Pancreas (tissue), 10 donors: ENCODE measurements around the gene ENOPH1. TPM values are rescaled to one million over a fixed set of nuclear protein-coding genes. Genes with fewer than 3 reads are reported as not detected.
A peak's percentile ranks its signal among the peaks of the same experiment; 100 is the strongest.
"Not testable (repeated sequence)": the region's sequence is repeated elsewhere in the genome, so short reads cannot be mapped to it uniquely, and the experiment has no call there.

Experiments
- ATAC-seq, 4 donors: fragments of 200-7000 bp; cut with Tn5 transposase; one replicate each; pipeline versions ENCODE4 v1.8.0 to v1.9.1; 2020; ENCODE audit warnings: mild to moderate bottlenecking in 4 of 4, moderate library complexity in 4 of 4
- DNase-seq, 6 donors: peaks; one replicate each; pipeline ENCODE4 v3.0.0-alpha.2; 2020
- FAIRE-seq: peaks from 2 replicates; lab custom pipeline; 2012; peaks lifted over from hg19 to GRCh38; lab: Jason Lieb, UNC
- H3K27ac ChIP-seq, 4 donors: fragments of 200-600 bp; sonication (generic); 1 replicate in 3 of 4; 2 replicates in 1 of 4; pipeline versions ENCODE4 v1.5.0 to v1.8.0; 2020
- H3K27me3 ChIP-seq, 4 donors: fragments of 200-600 bp; one replicate each; pipeline ENCODE4 v1.8.0; 2021
- H3K36me3 ChIP-seq, 3 donors: fragments of 200-600 bp; sonication (generic) in 1 of 3; one replicate each; pipeline versions ENCODE4 v1.5.0 to v1.8.0; 2020 to 2021
- H3K4me1 ChIP-seq, 3 donors: fragments of 200-600 bp; one replicate each; pipeline ENCODE4 v1.8.0; 2021
- H3K4me3 ChIP-seq, 4 donors: fragments of 200-600 bp; sonication (generic) in 2 of 4; one replicate each; pipeline versions ENCODE4 v1.5.0 to v1.8.0; 2020 to 2021
- H3K9me3 ChIP-seq, 4 donors: fragments of 200-600 bp; one replicate each; pipeline ENCODE4 v1.8.0; 2021
- WGBS, 2 donors: extraction: QIAGEN DNeasy Blood & Tissue Kit; methylation state at CpG; one replicate each; pipeline ENCODE4 v1.1.7; 2013; 5-methylcytosine and 5-hydroxymethylcytosine counted together
- intact Hi-C, 3 donors: fragments of 100-400 bp; cut with DNase I; formaldehyde crosslinking; loops; one replicate each; pipeline versions ENCODE4 v1.11.1 to v1.14.2; 2022
- polyA plus RNA-seq, 2 donors: library from polyadenylated mRNA; stranded (reverse); fragments of 200-250 nt; gene quantifications; one replicate each; pipeline ENCODE4 v1.2.3, GENCODE V29; 2013
- total RNA-seq, 6 donors: library from RNA; stranded (reverse); fragmentation: NEBNext Ultra II Directional in 4 of 6; extraction: Animal tissue kit (Norgen Biotek cat#: 25700) in 4 of 6; gene quantifications; one replicate each; pipeline versions ENCODE4 v1.2.1 to v1.2.4, GENCODE V29; 2021 to 2023
- TF ChIP-seq, protein P1 (sequence below), 4 donors: fragments of 200-600 bp; sonication (generic) in 3 of 4; IDR thresholded peaks; one replicate each; pipeline versions ENCODE4 v1.5.0 to v1.8.0; 2021; ENCODE audit warnings: antibody characterized with exemption in 4 of 4
- donor health status: healthy with polysubstance abuse.
- donor health status: DM: no; HTN: no; CAD: no; lungs with moderate emphysema.
- donor health status: DM: no; HTN: no; CAD: no.
- donor health status: control.
- donor health status: control.
- donor health status: Bipolar disorder and iron deficiency.
- donor health status: DM: yes; HTN: yes; CAD: no.
- donor health status: DM: no; HTN: no; CAD: no.
- donor health status: DM: no; HTN: no; CAD: no.
- donor health status: DM: yes; HTN: yes; CAD: no.

ENOPH1 gene
- total and polyA plus RNA-seq, 8 donors, result 8.4 to 24.4 (median 14.0) TPM

DNA sequence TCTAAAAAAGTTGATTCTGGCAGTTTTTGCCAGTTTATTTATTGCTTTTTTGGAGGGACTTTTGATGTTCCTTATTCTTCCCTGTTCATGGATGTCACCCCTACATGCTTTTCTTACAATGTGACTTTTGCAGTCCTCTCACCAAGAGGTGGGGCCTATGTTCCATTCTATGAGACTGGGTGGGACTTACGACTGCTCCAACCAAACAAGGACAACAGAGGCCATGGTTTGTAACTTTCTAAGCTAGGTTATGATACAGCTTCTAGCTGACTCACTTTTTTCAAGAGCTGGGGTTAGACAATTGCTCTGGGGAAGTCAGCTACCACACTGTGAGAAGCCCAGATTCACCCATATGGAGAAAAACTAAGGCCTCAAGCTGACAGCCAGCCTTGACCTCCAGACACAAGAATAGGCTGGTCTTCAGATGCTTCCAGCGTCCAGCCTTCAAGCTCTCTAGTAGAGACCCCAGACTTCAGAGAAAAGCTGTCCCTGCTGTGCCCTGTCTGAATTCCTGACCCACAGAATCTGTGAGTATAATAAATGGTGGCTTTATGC lies 39.5 kb downstream of the ENOPH1 start:
- 65 to 69% methylated on average over 2 of the region's 2 CpGs for WGBS, 2 donors
- no peaks in the 10 kb centered on the region for H3K36me3 ChIP-seq
- H3K4me3 ChIP-seq, result no peak overlapping the region
- no peaks in the 10 kb centered on the region for H3K4me1 ChIP-seq
- FAIRE-seq, result no peak
- TF ChIP-seq, protein P1, sequence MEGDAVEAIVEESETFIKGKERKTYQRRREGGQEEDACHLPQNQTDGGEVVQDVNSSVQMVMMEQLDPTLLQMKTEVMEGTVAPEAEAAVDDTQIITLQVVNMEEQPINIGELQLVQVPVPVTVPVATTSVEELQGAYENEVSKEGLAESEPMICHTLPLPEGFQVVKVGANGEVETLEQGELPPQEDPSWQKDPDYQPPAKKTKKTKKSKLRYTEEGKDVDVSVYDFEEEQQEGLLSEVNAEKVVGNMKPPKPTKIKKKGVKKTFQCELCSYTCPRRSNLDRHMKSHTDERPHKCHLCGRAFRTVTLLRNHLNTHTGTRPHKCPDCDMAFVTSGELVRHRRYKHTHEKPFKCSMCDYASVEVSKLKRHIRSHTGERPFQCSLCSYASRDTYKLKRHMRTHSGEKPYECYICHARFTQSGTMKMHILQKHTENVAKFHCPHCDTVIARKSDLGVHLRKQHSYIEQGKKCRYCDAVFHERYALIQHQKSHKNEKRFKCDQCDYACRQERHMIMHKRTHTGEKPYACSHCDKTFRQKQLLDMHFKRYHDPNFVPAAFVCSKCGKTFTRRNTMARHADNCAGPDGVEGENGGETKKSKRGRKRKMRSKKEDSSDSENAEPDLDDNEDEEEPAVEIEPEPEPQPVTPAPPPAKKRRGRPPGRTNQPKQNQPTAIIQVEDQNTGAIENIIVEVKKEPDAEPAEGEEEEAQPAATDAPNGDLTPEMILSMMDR (IDR thresholded peaks at IDR 0.05), result no peak
- intact Hi-C loops, result loop anchor here in 1 of 3 donors (10.0 kb wide), 1 partner anchor 265 kb away; no protein-coding TSS in a partner anchor
- no peaks in the 10 kb centered on the region for H3K27me3 ChIP-seq
- H3K9me3 ChIP-seq, result no peaks in the 10 kb centered on the region
- H3K27ac ChIP-seq, result no peak overlapping the region
- peak in 3 of 4 donors; percentile 37 to 57 (median 49) for ATAC-seq
- DNase-seq, result no peak

DNA sequence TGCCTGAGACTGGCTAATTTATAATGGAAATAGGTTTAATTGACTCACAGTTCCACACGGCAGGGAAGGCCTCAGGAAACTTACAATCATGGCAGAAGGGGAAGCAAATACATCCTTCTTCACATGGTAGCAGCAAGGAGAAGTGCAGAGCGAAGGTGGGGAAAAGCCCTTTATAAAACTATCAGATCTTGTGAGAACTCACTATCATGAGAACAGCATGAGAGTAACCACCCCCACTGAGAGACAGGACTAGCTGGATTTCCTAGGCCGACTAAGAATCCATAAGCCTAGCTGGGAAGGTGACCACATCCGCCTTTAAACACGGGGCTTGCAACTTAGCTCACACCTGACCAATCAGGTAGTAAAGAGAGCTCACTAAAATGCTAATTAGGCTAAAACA lies 42.7 kb downstream of the ENOPH1 start:
- intact Hi-C loops, ATAC-seq, H3K9me3 ChIP-seq, H3K27me3 ChIP-seq, H3K27ac ChIP-seq, FAIRE-seq, H3K4me3 ChIP-seq, DNase-seq, H3K36me3 ChIP-seq, H3K4me1 ChIP-seq: not testable (repeated sequence)
- WGBS, 2 donors, result 55 to 71% methylated on average over 5 of the region's 5 CpGs

DNA sequence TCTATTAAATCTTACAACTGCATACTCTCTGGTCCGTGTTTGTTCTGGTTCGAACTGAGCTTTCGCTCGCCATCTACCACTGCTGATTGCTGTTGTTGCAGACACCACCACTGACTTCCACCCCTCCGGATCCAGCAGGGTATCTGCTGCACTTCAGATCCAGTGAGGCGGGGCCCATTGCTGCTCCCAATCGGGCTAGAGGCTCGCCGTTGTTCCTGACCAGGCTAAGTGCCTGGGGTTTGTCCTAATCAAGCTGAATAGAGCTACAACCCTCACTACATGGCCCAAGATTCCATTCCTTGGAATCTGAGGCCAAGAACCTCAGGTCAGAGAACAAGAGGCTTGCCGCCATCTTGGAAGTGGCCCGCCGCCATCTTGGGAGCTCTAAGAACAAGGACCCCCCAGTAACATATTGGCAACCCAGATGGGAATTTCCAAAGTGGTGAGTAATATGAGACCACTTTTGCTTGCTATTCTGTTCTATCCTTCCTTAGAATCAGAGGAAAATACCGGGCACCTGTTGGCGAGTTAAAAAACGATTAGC lies 43.3 kb downstream of the ENOPH1 start:
- ATAC-seq (no peak), FAIRE-seq (no peak), DNase-seq (no peak)
- WGBS, 2 donors, result 96 to 97% methylated on average over 15 of the region's 15 CpGs
- no peaks in the 10 kb centered on the region for H3K4me1 ChIP-seq
- H3K36me3 ChIP-seq, result no peaks in the 10 kb centered on the region
- intact Hi-C loops, result no loop called here
- no peaks in the 10 kb centered on the region for H3K9me3 ChIP-seq
- H3K27ac ChIP-seq, result no peak overlapping the region
- H3K27me3 ChIP-seq, result no peaks in the 10 kb centered on the region
- TF ChIP-seq, protein P1 (IDR thresholded peaks at IDR 0.05), result no peak
- no peak overlapping the region for H3K4me3 ChIP-seq

DNA sequence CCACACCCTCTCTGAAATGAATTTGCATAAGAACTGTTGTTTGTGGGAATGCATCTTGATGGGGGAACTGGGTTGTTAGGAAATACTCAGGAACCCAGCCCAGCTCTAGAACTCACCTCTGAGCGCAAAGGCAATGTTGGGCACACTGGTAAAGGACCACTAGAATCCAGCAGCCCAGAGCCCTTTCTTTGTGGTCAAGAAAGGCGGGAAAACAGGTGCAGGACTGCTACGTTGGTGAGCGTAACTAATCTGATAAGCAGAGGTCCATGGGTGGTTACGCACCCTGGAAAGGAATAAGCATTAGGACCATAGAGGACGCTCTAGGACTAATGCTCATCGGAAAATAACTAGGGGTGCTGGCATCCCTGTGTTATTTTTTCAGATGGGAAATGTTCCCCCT lies 45.5 kb downstream of the ENOPH1 start:
- H3K4me3 ChIP-seq, ATAC-seq, H3K9me3 ChIP-seq, intact Hi-C loops, H3K27me3 ChIP-seq, H3K36me3 ChIP-seq, DNase-seq, H3K4me1 ChIP-seq, H3K27ac ChIP-seq, FAIRE-seq: not testable (repeated sequence)
- 91 to 94% methylated on average over 7 of the region's 7 CpGs for WGBS, 2 donors

DNA sequence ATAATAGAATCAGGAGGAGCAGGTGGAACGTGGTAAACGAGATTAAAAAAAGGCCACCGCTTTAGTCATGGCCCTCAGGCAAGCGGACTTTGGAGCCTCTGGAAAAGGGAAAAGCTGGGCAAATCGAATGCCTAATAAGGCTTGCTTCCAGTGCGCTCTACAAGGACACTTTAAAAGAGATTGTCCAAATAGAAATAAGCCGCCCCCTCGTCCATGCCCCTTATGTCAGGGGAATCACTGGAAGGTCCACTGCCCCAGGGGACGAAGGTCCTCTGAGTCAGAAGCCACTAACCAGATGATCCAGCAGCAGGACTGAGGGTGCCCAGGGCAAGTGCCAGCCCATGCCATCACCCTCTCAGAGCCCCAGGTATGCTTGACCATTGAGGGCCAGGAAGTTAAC lies 47.1 kb downstream of the ENOPH1 start:
- H3K9me3 ChIP-seq, H3K27ac ChIP-seq, H3K4me1 ChIP-seq, H3K4me3 ChIP-seq, FAIRE-seq, intact Hi-C loops, H3K36me3 ChIP-seq, ATAC-seq, H3K27me3 ChIP-seq: not testable (repeated sequence)
- DNase-seq, result peak in 2 of 6 donors; percentile 19 to 27
- 38 to 42% methylated on average over 9 of the region's 9 CpGs for WGBS, 2 donors

DNA sequence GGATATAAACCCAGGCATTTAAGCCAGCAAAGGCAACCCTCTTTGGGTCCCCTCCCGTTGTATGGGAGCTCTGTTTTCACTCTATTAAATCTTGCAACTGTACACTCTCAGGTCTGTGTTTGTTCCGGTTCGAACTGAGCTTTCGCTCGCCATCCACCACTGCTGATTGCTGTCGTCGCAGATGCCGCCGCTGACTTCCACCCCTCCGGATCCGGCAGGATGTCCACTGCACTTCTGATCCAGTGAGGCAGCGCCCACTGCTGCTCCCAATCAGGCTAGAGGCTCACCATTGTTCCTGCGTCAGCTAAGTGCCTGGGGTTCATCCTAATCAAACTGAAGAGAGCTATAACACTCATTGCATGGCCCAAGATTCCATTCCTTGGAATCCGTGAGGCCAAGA lies 49.2 kb downstream of the ENOPH1 start:
- TF ChIP-seq, protein P1 (IDR thresholded peaks at IDR 0.05), result no peak
- intact Hi-C loops, result no loop called here
- no peak overlapping the region for H3K4me3 ChIP-seq
- no peaks in the 10 kb centered on the region for H3K36me3 ChIP-seq
- no peaks in the 10 kb centered on the region for H3K4me1 ChIP-seq
- no peak for ATAC-seq
- no peak overlapping the region for H3K27ac ChIP-seq
- no peaks in the 10 kb centered on the region for H3K27me3 ChIP-seq
- FAIRE-seq, result no peak
- DNase-seq, result no peak
- no peaks in the 10 kb centered on the region for H3K9me3 ChIP-seq
- 94 to 98% methylated on average over 14 of the region's 14 CpGs for WGBS, 2 donors
